ENCODE data around the gene NTN1. TPM values are rescaled to one million over a fixed set of nuclear protein-coding genes. Genes with fewer than 3 reads are reported as not detected.

Gene NTN1
- total RNA-seq, 2 experiments from 2014 or later, result 0.40 to 0.42 TPM

- ChIA-PET POLR2A (no interaction called here), CTCF (no interaction called here)
These were observed 184.5 kb downstream of the NTN1 start for GRCh38 chr17:9205520-9206409.

- CTCF ChIA-PET, result no interaction called here
- POLR2A ChIA-PET, result no interaction called here
These were observed 185.0 kb downstream of the NTN1 start for GRCh38 chr17:9206410-9206703.

- CTCF ChIA-PET, result no interaction called here
- POLR2A ChIA-PET, result no interaction called here
These were observed 185.5 kb downstream of the NTN1 start for GRCh38 chr17:9206741-9207332.

GRCh38 chr17:9208381-9209105, 187.2 kb downstream of the NTN1 start:
- ChIA-PET CTCF (no interaction called here), POLR2A (no interaction called here)

GRCh38 chr17:9209347-9209746, 188.0 kb downstream of the NTN1 start:
- ChIA-PET CTCF (no interaction called here), POLR2A (no interaction called here)

- POLR2A ChIA-PET, result no interaction called here
- CTCF ChIA-PET, result no interaction called here
These were observed 188.6 kb downstream of the NTN1 start for GRCh38 chr17:9209781-9210370.

GRCh38 chr17:9211133-9211765, 189.9 kb downstream of the NTN1 start:
- CTCF ChIA-PET, result no interaction called here
- POLR2A ChIA-PET, result no interaction called here

GRCh38 chr17:9212376-9213302, 191.3 kb downstream of the NTN1 start:
- POLR2A ChIA-PET, result no interaction called here
- CTCF ChIA-PET, result no interaction called here

GRCh38 chr17:9213303-9213640, 192.0 kb downstream of the NTN1 start:
- POLR2A ChIA-PET, result no interaction called here
- CTCF ChIA-PET, result no interaction called here

- ChIA-PET POLR2A (no interaction called here), CTCF (no interaction called here)
These were observed 194.2 kb downstream of the NTN1 start for GRCh38 chr17:9215465-9215864.

GRCh38 chr17:9217151-9218056, 196.1 kb downstream of the NTN1 start:
- POLR2A ChIA-PET, result interaction anchor here (0.6 kb wide), 1 partner anchor 215 kb away, joined by 3 read pairs; no protein-coding TSS in a partner anchor
- CTCF ChIA-PET, result no interaction called here

- ChIA-PET POLR2A (no interaction called here), CTCF (interaction anchor here (0.7 kb wide), 1 partner anchor 74 kb away, joined by 3 read pairs; no protein-coding TSS in a partner anchor)
These were observed 196.8 kb downstream of the NTN1 start for GRCh38 chr17:9218064-9218635.

- POLR2A ChIA-PET, result no interaction called here
- CTCF ChIA-PET, result interaction anchor here (0.7 kb wide), 1 partner anchor 74 kb away, joined by 3 read pairs; no protein-coding TSS in a partner anchor
These were observed 197.6 kb downstream of the NTN1 start for GRCh38 chr17:9218911-9219310.

- CTCF ChIA-PET, result no interaction called here
- POLR2A ChIA-PET, result no interaction called here
These were observed 198.5 kb downstream of the NTN1 start for GRCh38 chr17:9219631-9220397.

- POLR2A ChIA-PET, result no interaction called here
- CTCF ChIA-PET, result no interaction called here
These were observed 199.3 kb downstream of the NTN1 start for GRCh38 chr17:9220398-9221146.

- POLR2A ChIA-PET, result no interaction called here
- CTCF ChIA-PET, result no interaction called here
These were observed 200.0 kb downstream of the NTN1 start for GRCh38 chr17:9221147-9221921.
